Osteoblast (primary cell): ENCODE results near the gene TBX5. TPM values are rescaled to one million over a fixed set of nuclear protein-coding genes. Genes with fewer than 3 reads are reported as not detected.

ENCODE experiments used
- DNase-seq: peaks from one replicate; pipeline ENCODE4 v3.0.0; 2011; ENCODE audit warnings: low spot score, mixed read lengths; ENCODE audit not compliant: insufficient read length; ENCODE audit errors: missing footprints
- H2AFZ ChIP-seq: 2 replicates; pipeline ENCODE4 v1.6.0; 2011; ENCODE audit warnings: mild to moderate bottlenecking, low read length
- H3K27ac ChIP-seq: 2 replicates; pipeline ENCODE4 v1.5.1; 2011; ENCODE audit warnings: mild to moderate bottlenecking, low read depth, low read length, moderate library complexity
- H3K27me3 ChIP-seq: 2 replicates; pipeline ENCODE4 v1.6.0; 2012; ENCODE audit warnings: mild to moderate bottlenecking, control low read depth, inconsistent platforms, low read length, moderate library complexity; ENCODE audit not compliant: insufficient read depth
- H3K36me3 ChIP-seq: 2 replicates; pipeline ENCODE4 v1.5.1; 2011; ENCODE audit warnings: mild to moderate bottlenecking, low read length, control low read depth, moderate library complexity; ENCODE audit not compliant: insufficient read depth
- H3K4me1 ChIP-seq: 2 replicates; pipeline ENCODE4 v1.5.1; 2011; ENCODE audit warnings: mild to moderate bottlenecking, low read length, control low read depth, moderate library complexity; ENCODE audit not compliant: insufficient read depth
- H3K4me2 ChIP-seq: 2 replicates; pipeline ENCODE4 v1.6.0; 2011; ENCODE audit warnings: mild to moderate bottlenecking, low read length; ENCODE audit not compliant: insufficient read depth
- H3K4me3 ChIP-seq: fragments of 200-600 bp; sonication (generic); 3 replicates; pipeline ENCODE4 v1.5.1; 2012; ENCODE audit warnings: mild to moderate bottlenecking, low read length, inconsistent platforms; ENCODE audit not compliant: insufficient read depth
- H3K79me2 ChIP-seq: 2 replicates; pipeline ENCODE4 v1.6.0; 2012; ENCODE audit warnings: mild to moderate bottlenecking, low read length, control low read depth, inconsistent platforms; ENCODE audit not compliant: insufficient read depth
- H3K9me3 ChIP-seq: 2 replicates; pipeline ENCODE4 v1.5.1; 2011; ENCODE audit warnings: low read depth, low read length, control low read depth
- H4K20me1 ChIP-seq: 2 replicates; pipeline ENCODE4 v1.6.0; 2012; ENCODE audit warnings: mild to moderate bottlenecking, low read length, control low read depth; ENCODE audit not compliant: insufficient read depth
- CTCF ChIP-seq: IDR thresholded peaks from 2 replicates; pipeline ENCODE4 v1.5.1; 2011; ENCODE audit warnings: mild to moderate bottlenecking, low read depth, low read length, moderate library complexity; ENCODE audit errors: extremely low read depth
- total RNA-seq: library from RNA; depleted of rRNA; stranded (reverse); fragments of >200 nt; gene quantifications from 2 replicates; pipeline ENCODE4 v1.2.3, GENCODE V29; 2012

The TBX5 gene
- total RNA-seq, 1 donor = not detected

GRCh38 chr12:114412825-114413749, 7.1 kb upstream of the TBX5 start:
- no peak overlapping the region for H2AFZ ChIP-seq
- H3K27ac ChIP-seq = no peak overlapping the region
- H3K36me3 ChIP-seq = no peaks in the 10 kb centered on the region
- H3K9me3 ChIP-seq = no peaks in the 10 kb centered on the region
- H3K79me2 ChIP-seq = no peaks in the 10 kb centered on the region
- H4K20me1 ChIP-seq = no peaks in the 10 kb centered on the region
- DNase-seq = peak; percentile 44
- no peaks in the 10 kb centered on the region for H3K27me3 ChIP-seq
- no peak for TF ChIP-seq CTCF
- H3K4me2 ChIP-seq = no peak overlapping the region
- no peak overlapping the region for H3K4me3 ChIP-seq
- no peaks in the 10 kb centered on the region for H3K4me1 ChIP-seq

DNA sequence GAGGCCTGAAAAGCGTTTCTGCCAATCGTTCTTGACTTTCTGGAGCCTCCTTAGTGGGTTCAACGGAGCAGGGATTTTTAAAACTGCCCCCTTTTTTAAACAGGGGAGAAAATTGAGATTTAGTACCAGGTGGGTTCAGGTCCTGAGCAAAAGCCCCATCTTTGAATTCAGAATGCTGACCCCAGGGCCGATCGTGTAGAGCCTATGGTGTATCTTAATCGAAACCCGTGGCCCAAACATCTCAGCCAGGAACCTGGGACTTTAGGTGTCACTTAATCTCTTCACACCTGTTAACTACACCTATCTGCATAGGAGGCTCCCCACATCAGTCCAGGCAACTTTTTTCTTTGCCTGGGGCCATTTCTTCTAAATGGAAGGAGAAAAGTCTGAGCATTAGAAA, 6.4 kb upstream of the TBX5 start:
- no peak overlapping the region for H3K4me2 ChIP-seq
- H3K36me3 ChIP-seq = no peaks in the 10 kb centered on the region
- H3K9me3 ChIP-seq = no peaks in the 10 kb centered on the region
- TF ChIP-seq CTCF = no peak
- H3K27me3 ChIP-seq = no peaks in the 10 kb centered on the region
- H3K4me3 ChIP-seq = no peak overlapping the region
- no peak overlapping the region for H2AFZ ChIP-seq
- no peaks in the 10 kb centered on the region for H3K79me2 ChIP-seq
- no peak overlapping the region for H3K27ac ChIP-seq
- H3K4me1 ChIP-seq = no peaks in the 10 kb centered on the region
- H4K20me1 ChIP-seq = no peaks in the 10 kb centered on the region
- peak; percentile 72 for DNase-seq

DNA sequence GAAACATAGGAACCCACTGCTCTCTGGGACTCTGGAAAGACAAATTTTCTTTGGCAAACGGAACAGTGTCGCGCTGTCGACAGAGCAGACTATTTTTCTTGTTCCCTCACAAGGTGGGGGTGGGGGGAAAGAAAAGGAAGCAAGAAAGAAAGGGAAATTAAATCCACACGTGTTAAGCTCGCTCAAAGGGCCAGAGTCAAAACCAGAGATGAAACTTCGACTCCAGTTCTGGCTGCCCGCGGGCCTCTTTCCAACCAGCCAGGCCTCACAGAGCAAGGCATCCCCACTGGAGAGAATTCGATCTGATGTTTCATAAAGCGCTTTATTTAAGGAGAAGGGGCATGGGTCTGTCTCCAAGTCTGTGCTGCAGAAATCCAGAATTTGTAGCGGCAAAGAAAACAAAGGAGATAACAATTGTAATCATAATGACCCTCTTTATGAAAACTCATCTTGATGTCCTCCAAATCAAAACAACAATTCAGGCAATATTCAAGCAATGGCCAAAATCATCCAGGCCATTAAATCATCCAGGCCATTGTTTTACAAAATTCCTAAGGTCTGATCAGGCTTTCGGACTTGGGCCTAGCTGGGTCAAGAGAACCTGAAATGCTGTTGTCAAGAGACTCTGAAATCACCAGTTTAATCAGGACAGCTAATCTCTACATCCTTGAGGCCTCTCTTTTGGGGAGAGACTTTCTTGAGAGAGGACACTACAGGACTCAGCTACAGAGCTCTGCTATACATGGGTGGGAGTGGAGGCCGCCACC, 5.3 kb upstream of the TBX5 start:
- no peak overlapping the region for H2AFZ ChIP-seq
- no peak overlapping the region for H3K4me3 ChIP-seq
- TF ChIP-seq CTCF = no peak
- H3K36me3 ChIP-seq = no peaks in the 10 kb centered on the region
- no peaks in the 10 kb centered on the region for H4K20me1 ChIP-seq
- H3K79me2 ChIP-seq = no peaks in the 10 kb centered on the region
- no peaks in the 10 kb centered on the region for H3K4me1 ChIP-seq
- no peak for DNase-seq
- H3K9me3 ChIP-seq = no peaks in the 10 kb centered on the region
- H3K4me2 ChIP-seq = no peak overlapping the region
- no peaks in the 10 kb centered on the region for H3K27me3 ChIP-seq
- H3K27ac ChIP-seq = no peak overlapping the region
